Chondrocyte (in vitro differentiated cells): Measurements from ENCODE around the gene MMD2. TPM values are rescaled to one million over a fixed set of nuclear protein-coding genes. Genes with fewer than 3 reads are reported as not detected.

ENCODE experiments used
- DNase-seq: peaks from one replicate; pipeline ENCODE4 v3.0.0; 2021; ENCODE audit warnings: mixed read lengths, low spot score
- H3K27ac Mint-ChIP-seq: one replicate; pipeline ENCODE4 v1.8.0; 2021; ENCODE audit warnings: mild to moderate bottlenecking, moderate library complexity, mixed read lengths; ENCODE audit not compliant: unreplicated experiment
- H3K27me3 Mint-ChIP-seq: 2 replicates; pipeline ENCODE4 v1.8.0; 2021; ENCODE audit warnings: low read depth, mixed read lengths
- H3K36me3 Mint-ChIP-seq: 2 replicates; pipeline ENCODE4 v1.8.0; 2021; ENCODE audit warnings: low read depth, mixed read lengths
- H3K4me1 Mint-ChIP-seq: 2 replicates; pipeline ENCODE4 v1.8.0; 2021; ENCODE audit warnings: low read depth, mild to moderate bottlenecking, mixed read lengths
- H3K4me3 Mint-ChIP-seq: one replicate; pipeline ENCODE4 v1.8.0; 2021; ENCODE audit warnings: mild to moderate bottlenecking, moderate library complexity, mixed read lengths; ENCODE audit not compliant: unreplicated experiment
- H3K9me3 Mint-ChIP-seq: 2 replicates; pipeline ENCODE4 v1.8.0; 2021; ENCODE audit warnings: low read depth, mixed read lengths
- total RNA-seq: library from RNA; stranded (reverse); gene quantifications from 3 replicates; pipeline ENCODE4 v1.2.1, GENCODE V29; 2021
- TF ChIP-seq, protein P1 (sequence below): fragments of 200-600 bp; sonication (generic); IDR thresholded peaks from 2 replicates; pipeline ENCODE4 v1.5.0; 2021; ENCODE audit warnings: antibody characterized with exemption, mild to moderate bottlenecking, moderate library complexity

MMD2 gene
- total RNA-seq, 1 donor from 2014 or later, result not detected

DNA sequence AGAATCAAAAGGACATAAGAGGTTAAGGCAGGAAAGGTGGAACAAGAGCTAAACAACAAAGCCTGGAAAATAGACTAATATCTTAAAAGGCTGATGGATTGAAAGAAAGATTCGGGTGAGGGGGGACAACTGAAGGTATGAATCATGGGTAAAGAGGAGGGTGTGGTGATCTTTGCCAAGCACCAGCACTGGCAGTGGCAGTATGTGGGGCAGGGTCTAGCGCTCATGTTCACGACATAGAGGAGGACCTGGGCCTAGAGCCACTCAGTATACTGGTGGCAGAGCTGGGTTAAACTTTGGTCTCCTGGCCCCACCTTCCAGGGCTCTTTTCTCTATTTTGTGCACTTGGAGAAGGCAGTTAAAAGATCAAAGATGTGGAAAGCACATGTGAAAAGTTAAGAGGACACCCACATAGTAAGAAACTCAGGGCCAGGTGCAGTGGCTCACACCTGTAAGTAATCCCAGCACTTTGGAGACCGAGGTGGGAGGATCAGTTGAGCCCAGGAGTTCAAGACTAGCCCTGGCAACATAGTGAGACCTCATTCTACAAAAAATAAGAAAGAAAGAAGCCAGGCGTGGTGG, 40.5 kb upstream of the MMD2 start:
- no peak overlapping the region for H3K27ac Mint-ChIP-seq
- no peaks in the 10 kb centered on the region for H3K4me1 Mint-ChIP-seq
- H3K9me3 Mint-ChIP-seq, result no peaks in the 10 kb centered on the region
- DNase-seq, result no peak
- TF ChIP-seq, protein P1, sequence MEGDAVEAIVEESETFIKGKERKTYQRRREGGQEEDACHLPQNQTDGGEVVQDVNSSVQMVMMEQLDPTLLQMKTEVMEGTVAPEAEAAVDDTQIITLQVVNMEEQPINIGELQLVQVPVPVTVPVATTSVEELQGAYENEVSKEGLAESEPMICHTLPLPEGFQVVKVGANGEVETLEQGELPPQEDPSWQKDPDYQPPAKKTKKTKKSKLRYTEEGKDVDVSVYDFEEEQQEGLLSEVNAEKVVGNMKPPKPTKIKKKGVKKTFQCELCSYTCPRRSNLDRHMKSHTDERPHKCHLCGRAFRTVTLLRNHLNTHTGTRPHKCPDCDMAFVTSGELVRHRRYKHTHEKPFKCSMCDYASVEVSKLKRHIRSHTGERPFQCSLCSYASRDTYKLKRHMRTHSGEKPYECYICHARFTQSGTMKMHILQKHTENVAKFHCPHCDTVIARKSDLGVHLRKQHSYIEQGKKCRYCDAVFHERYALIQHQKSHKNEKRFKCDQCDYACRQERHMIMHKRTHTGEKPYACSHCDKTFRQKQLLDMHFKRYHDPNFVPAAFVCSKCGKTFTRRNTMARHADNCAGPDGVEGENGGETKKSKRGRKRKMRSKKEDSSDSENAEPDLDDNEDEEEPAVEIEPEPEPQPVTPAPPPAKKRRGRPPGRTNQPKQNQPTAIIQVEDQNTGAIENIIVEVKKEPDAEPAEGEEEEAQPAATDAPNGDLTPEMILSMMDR, result no peak
- peaks cover 36% of the 10 kb centered on the region for H3K36me3 Mint-ChIP-seq
- H3K4me3 Mint-ChIP-seq, result no peak overlapping the region
- H3K27me3 Mint-ChIP-seq, result no peaks in the 10 kb centered on the region

DNA sequence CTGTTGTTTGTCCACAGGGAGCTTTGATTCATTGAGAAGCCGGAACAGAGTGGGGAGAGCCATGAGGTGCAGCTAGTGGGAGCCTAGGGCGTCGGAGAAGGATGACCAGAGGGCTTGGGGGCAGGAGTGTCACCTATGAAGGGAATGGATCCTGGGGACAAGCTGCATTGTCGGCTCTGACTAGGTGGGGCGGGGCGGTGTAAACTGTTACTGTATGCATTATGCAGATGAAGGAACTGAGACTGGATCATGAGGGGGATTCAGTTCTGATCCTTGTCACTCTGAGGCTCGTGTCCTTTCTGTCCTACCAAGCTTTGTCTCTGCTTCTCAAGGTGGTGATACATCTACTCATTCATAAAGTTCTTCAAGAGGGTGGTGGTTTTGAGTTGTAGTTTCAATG, 39.9 kb upstream of the MMD2 start:
- no peak overlapping the region for H3K27ac Mint-ChIP-seq
- H3K4me1 Mint-ChIP-seq, result no peaks in the 10 kb centered on the region
- H3K27me3 Mint-ChIP-seq, result no peaks in the 10 kb centered on the region
- TF ChIP-seq, protein P1, result no peak
- H3K36me3 Mint-ChIP-seq, result peaks cover 35% of the 10 kb centered on the region
- no peak overlapping the region for H3K4me3 Mint-ChIP-seq
- no peak for DNase-seq
- no peaks in the 10 kb centered on the region for H3K9me3 Mint-ChIP-seq

DNA sequence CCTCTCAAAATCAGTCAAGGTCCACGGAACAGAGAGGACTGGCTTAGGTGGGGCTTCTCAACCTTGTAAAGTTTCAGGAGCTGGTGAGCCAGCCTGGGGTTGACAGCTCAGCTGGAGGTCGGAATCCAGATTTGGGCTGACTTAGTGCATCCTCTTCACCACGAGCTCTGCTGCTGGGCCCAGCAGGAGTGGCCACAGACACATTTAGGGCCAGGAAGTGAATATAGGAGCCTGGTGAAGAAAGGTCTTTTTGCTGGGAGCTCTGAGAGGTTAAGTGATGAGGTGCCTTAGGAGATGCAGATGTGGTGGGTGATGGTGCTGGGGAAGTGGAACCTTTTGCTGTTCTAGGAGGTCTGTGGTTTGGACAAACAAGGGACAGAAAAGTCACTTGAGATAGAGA, 39.3 kb upstream of the MMD2 start:
- peaks cover 35% of the 10 kb centered on the region for H3K36me3 Mint-ChIP-seq
- no peak overlapping the region for H3K4me3 Mint-ChIP-seq
- H3K9me3 Mint-ChIP-seq, result no peaks in the 10 kb centered on the region
- H3K4me1 Mint-ChIP-seq, result no peaks in the 10 kb centered on the region
- no peak overlapping the region for H3K27ac Mint-ChIP-seq
- TF ChIP-seq, protein P1, result no peak
- no peak for DNase-seq
- no peaks in the 10 kb centered on the region for H3K27me3 Mint-ChIP-seq

DNA sequence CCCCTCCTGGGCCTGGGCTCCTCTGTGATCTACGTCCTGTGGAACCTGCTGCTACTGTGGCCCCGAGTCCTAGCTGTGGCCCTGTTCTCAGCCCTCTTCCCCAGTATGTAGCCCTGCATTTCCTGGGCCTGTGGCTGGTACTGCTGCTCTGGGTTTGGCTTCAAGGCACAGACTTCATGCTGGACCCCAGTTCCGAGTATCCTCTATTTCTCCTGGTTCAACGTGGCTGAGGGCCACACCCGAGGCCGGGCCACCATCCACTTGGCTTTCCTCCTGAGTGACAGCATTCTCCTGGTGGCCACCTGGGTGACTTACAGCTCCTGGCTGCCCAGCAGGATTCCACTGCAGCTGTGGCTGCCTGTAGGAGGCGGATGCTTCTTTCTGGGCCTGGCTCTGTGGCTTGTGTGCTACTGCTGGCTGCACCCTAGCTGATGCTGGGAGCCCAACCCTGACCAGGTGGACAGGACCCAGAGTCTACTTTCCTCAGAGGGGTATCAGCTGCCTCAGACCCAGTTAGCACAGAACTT, 37.8 kb upstream of the MMD2 start:
- H3K27ac Mint-ChIP-seq, result no peak overlapping the region
- peaks cover 36% of the 10 kb centered on the region for H3K36me3 Mint-ChIP-seq
- no peaks in the 10 kb centered on the region for H3K9me3 Mint-ChIP-seq
- no peaks in the 10 kb centered on the region for H3K27me3 Mint-ChIP-seq
- H3K4me3 Mint-ChIP-seq, result no peak overlapping the region
- no peak for DNase-seq
- TF ChIP-seq, protein P1, result no peak
- no peaks in the 10 kb centered on the region for H3K4me1 Mint-ChIP-seq

DNA sequence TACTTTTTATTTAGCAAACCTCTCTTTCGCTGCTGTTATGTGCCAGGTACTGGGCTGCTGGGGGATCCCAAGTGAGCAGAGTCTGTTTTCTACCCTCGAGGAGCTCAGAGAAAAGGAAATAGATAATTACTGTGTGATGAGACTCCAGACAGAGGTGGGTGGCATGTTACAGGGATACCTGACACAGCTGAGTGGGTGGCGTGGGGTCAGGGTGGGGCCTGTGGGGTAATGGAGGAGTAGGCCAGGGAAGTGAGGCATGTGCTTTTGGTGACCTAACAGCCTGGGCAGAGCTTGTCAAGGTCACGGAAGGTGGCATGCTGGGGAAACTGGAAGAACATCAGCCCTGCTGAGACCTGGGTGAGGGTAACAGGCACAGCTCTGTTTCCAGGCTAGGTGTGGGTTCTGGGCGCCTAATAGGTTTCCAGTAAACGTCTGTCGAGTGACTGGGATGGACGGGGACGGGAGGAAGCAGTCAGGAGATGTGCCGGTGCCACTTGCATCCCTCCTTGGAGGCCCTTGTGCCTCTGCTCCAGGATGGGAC, 36.5 kb upstream of the MMD2 start:
- TF ChIP-seq, protein P1, result no peak
- H3K36me3 Mint-ChIP-seq, result peaks cover 36% of the 10 kb centered on the region
- no peak overlapping the region for H3K27ac Mint-ChIP-seq
- DNase-seq, result no peak
- H3K27me3 Mint-ChIP-seq, result no peaks in the 10 kb centered on the region
- no peaks in the 10 kb centered on the region for H3K9me3 Mint-ChIP-seq
- H3K4me1 Mint-ChIP-seq, result no peaks in the 10 kb centered on the region
- no peak overlapping the region for H3K4me3 Mint-ChIP-seq
